Neural cell (in vitro differentiated cells): ENCODE measurements around the gene VIPAS39. TPM values are rescaled to one million over a fixed set of nuclear protein-coding genes. Genes with fewer than 3 reads are reported as not detected.

Experiments used
- H2AFZ ChIP-seq: fragments of 200-600, 300-800 bp; sonication (generic), shearing (Covaris generic); 2 replicates; pipeline ENCODE4 v1.6.0; 2014; ENCODE audit warnings: low read depth, mild to moderate bottlenecking, antibody characterized with exemption, low read length, moderate library complexity
- H3F3A ChIP-seq: fragments of 200-600 bp; shearing (Covaris generic); 2 replicates; pipeline ENCODE4 v1.6.1; 2016; ENCODE audit warnings: mild to moderate bottlenecking, moderate library complexity, mixed read lengths, antibody characterized with exemption, low read length; ENCODE audit not compliant: insufficient read depth, poor library complexity, severe bottlenecking
- H3K27ac ChIP-seq: fragments of 200-600, 300-800 bp; sonication (generic), shearing (Covaris generic); 2 replicates; pipeline ENCODE4 v1.5.1; 2014; ENCODE audit warnings: mild to moderate bottlenecking, low read length, moderate library complexity
- H3K27me3 ChIP-seq: fragments of 300-800, 200-600 bp; sonication (generic), shearing (Covaris generic); 2 replicates; pipeline ENCODE4 v1.6.0; 2014; ENCODE audit warnings: mild to moderate bottlenecking, low read depth, low read length, moderate library complexity; ENCODE audit not compliant: insufficient read depth
- H3K36me3 ChIP-seq: fragments of 300-800, 200-600 bp; sonication (generic), shearing (Covaris generic); 2 replicates; pipeline ENCODE4 v1.5.1; 2014; ENCODE audit warnings: mild to moderate bottlenecking, antibody characterized with exemption, low read length, moderate library complexity; ENCODE audit not compliant: insufficient read depth
- H3K4me2 ChIP-seq: fragments of 300-800, 200-600 bp; sonication (generic), shearing (Covaris generic); 2 replicates; pipeline ENCODE4 v1.6.0; 2014; ENCODE audit warnings: mild to moderate bottlenecking, low read length
- H3K4me3 ChIP-seq: fragments of 300-800, 200-600 bp; sonication (generic), shearing (Covaris generic); 2 replicates; pipeline ENCODE4 v1.5.1; 2014; ENCODE audit warnings: mild to moderate bottlenecking, low read length, moderate library complexity
- H3K79me2 ChIP-seq: fragments of 200-600 bp; shearing (Covaris generic); replicated peaks from 2 replicates; pipeline ENCODE4 v1.6.0; 2014; ENCODE audit warnings: mild to moderate bottlenecking, low read length, moderate library complexity; ENCODE audit not compliant: insufficient read depth
- H3K9ac ChIP-seq: fragments of 300-800, 200-600 bp; sonication (generic), shearing (Covaris generic); 2 replicates; pipeline ENCODE4 v1.6.1; 2016; ENCODE audit warnings: mild to moderate bottlenecking, low read length, mixed read lengths
- H3K9me2 ChIP-seq: fragments of 200-600 bp; shearing (Covaris generic); 2 replicates; pipeline ENCODE4 v1.6.1; 2016; ENCODE audit warnings: mild to moderate bottlenecking, low read length, mixed read lengths; ENCODE audit not compliant: insufficient read depth
- H3K9me3 ChIP-seq: fragments of 200-600, 300-800 bp; sonication (generic), shearing (Covaris generic); 2 replicates; pipeline ENCODE4 v1.6.1; 2016; ENCODE audit warnings: mild to moderate bottlenecking, mixed run types, low read length, moderate library complexity, mixed read lengths
- H4K20me1 ChIP-seq: fragments of 200-600 bp; shearing (Covaris generic); 2 replicates; pipeline ENCODE4 v1.6.1; 2016; ENCODE audit warnings: mild to moderate bottlenecking, mixed run types; ENCODE audit not compliant: insufficient read depth
- CTCF ChIP-seq: fragments of 450-650 bp; IDR thresholded peaks from 2 replicates; pipeline ENCODE4 v1.5.1; 2014; ENCODE audit warnings: antibody characterized with exemption, mild to moderate bottlenecking, moderate library complexity; ENCODE audit not compliant: poor library complexity, severe bottlenecking
- EP300 ChIP-seq: fragments of 450-650 bp; conservative IDR thresholded peaks from 2 replicates; pipeline ENCODE4 v1.6.1; 2014; ENCODE audit warnings: antibody characterized with exemption, mild to moderate bottlenecking, moderate library complexity; ENCODE audit not compliant: poor library complexity, severe bottlenecking
- EZH2 ChIP-seq: fragments of 200-600, 300-800 bp; shearing (Covaris generic), sonication (generic); IDR thresholded peaks from 2 replicates; pipeline ENCODE4 v1.6.1; 2014; ENCODE audit warnings: antibody characterized with exemption, low read length, borderline replicate concordance, mild to moderate bottlenecking; ENCODE audit not compliant: insufficient read depth, poor library complexity, severe bottlenecking
- MXI1 ChIP-seq: fragments of 450-650 bp; conservative IDR thresholded peaks from 2 replicates; pipeline ENCODE4 v1.6.1; 2014; ENCODE audit warnings: antibody characterized with exemption, mild to moderate bottlenecking; ENCODE audit not compliant: poor library complexity, severe bottlenecking
- POLR2AphosphoS5 ChIP-seq: IDR thresholded peaks from 2 replicates; pipeline ENCODE4 v1.6.1; 2012
- RAD21 ChIP-seq: fragments of 450-650 bp; conservative IDR thresholded peaks from 2 replicates; pipeline ENCODE4 v1.6.1; 2014; ENCODE audit warnings: antibody characterized with exemption, mild to moderate bottlenecking, moderate library complexity
- REST ChIP-seq: IDR thresholded peaks from 2 replicates; pipeline ENCODE4 v1.6.1; 2012; ENCODE audit warnings: borderline replicate concordance
- SMC3 ChIP-seq: fragments of 450-650 bp; conservative IDR thresholded peaks from 2 replicates; pipeline ENCODE4 v1.6.1; 2014; ENCODE audit warnings: antibody characterized with exemption, mild to moderate bottlenecking, moderate library complexity; ENCODE audit not compliant: poor library complexity
- TAF1 ChIP-seq: IDR thresholded peaks from 2 replicates; pipeline ENCODE4 v1.6.1; 2012; ENCODE audit warnings: low read depth
- polyA plus RNA-seq: library from polyadenylated mRNA; depleted of rRNA; stranded (reverse); fragments of >200 nt; gene quantifications from 2 replicates; pipeline ENCODE4 v1.2.3, GENCODE V29; 2014

VIPAS39 gene
- polyA plus RNA-seq, 1 donor from 2014 or later: 39.5 TPM

GRCh38 chr14:77485901-77486678, 28.7 kb upstream of the VIPAS39 start:
- Histone ChIP-seq H3K4me3 (no peak overlapping the region), H3K4me2 (no peak overlapping the region), H3F3A (no peaks in the 10 kb centered on the region), H4K20me1 (no peaks in the 10 kb centered on the region), H3K27ac (no peak overlapping the region), H2AFZ (no peak overlapping the region), H3K27me3 (no peaks in the 10 kb centered on the region), H3K9ac (no peak overlapping the region), H3K9me2 (no peaks in the 10 kb centered on the region), H3K9me3 (no peaks in the 10 kb centered on the region), H3K79me2 (no peaks in the 10 kb centered on the region), H3K36me3 (no peaks in the 10 kb centered on the region)
- TF ChIP-seq TAF1 (no peak), SMC3 (no peak), EP300 (no peak), RAD21 (no peak), EZH2 (no peak), CTCF (no peak), POLR2AphosphoS5 (no peak), REST (no peak), MXI1 (no peak)

DNA sequence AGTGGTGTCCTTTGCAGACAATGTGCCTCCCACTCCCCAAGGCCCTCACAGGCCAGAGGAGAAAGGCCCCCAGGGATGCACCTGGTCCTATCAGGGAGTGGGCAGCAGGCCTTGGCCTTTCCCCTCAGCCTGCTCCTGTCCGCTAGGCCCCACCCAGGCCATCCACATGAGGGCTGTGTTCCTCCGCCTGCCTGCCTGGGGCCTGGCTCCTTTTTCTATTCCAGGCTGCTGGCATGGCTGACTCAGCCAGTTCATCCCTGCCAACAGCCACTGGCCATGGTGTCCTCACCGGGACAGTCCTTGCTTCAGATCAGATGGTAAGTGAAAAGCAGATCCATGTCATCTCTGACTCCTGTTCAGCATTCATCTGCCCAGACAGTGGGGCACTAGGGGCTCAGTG, 27.9 kb upstream of the VIPAS39 start:
- no peaks in the 10 kb centered on the region for H4K20me1 ChIP-seq
- H3K27me3 ChIP-seq: no peaks in the 10 kb centered on the region
- no peak overlapping the region for H2AFZ ChIP-seq

More for the DNA sequence above, 27.9 kb upstream of the VIPAS39 start:
- Histone ChIP-seq H3K9me3 (no peaks in the 10 kb centered on the region), H3K9me2 (no peaks in the 10 kb centered on the region), H3K9ac (no peak overlapping the region), H3K4me3 (no peak overlapping the region), H3K36me3 (no peaks in the 10 kb centered on the region), H3K27ac (no peak overlapping the region), H3F3A (no peaks in the 10 kb centered on the region), H3K79me2 (no peaks in the 10 kb centered on the region), H3K4me2 (no peak overlapping the region)
- TF ChIP-seq EZH2 (no peak), MXI1 (no peak), EP300 (no peak), POLR2AphosphoS5 (no peak), CTCF (no peak), REST (no peak), RAD21 (no peak), TAF1 (no peak), SMC3 (no peak)
